Transverse colon (tissue), 4 donors: ENCODE measurements around the gene NMU.

Source experiments
- CTCF ChIP-seq, 5 experiments: fragments of 200-600 bp in 3 of 5; fragments of 450-650 bp in 2 of 5; sonication (generic) in 3 of 5; IDR thresholded peaks; 1 replicate in 2 of 5; 2 replicates in 3 of 5; pipeline ENCODE4 v1.5.1; 2016 to 2017; ENCODE audit warnings: antibody characterized with exemption in 5 of 5, inconsistent platforms in 3 of 5, mild to moderate bottlenecking in 2 of 5, moderate library complexity in 1 of 5
- EP300 ChIP-seq: sonication (generic); formaldehyde crosslinking; IDR thresholded peaks from one replicate; pipeline ENCODE4 v1.6.1; 2017; ENCODE audit warnings: antibody characterized with exemption, low read depth
- POLR2A ChIP-seq: fragments of 450-650 bp; IDR thresholded peaks from one replicate; pipeline ENCODE4 v1.6.1; 2016; ENCODE audit warnings: antibody characterized with exemption, mild to moderate bottlenecking, moderate library complexity
- POLR2AphosphoS5 ChIP-seq, 3 donors: sonication (generic); formaldehyde crosslinking; IDR thresholded peaks; one replicate each; pipeline ENCODE4 v1.6.1; 2016; ENCODE audit warnings: antibody characterized with exemption in 3 of 3

GRCh38 chr4:55575513-55575912 lies 60.6 kb downstream of the NMU start:
- TF ChIP-seq CTCF (IDR thresholded peaks at IDR 0.05): no peak
- no peak for TF ChIP-seq POLR2AphosphoS5 (IDR thresholded peaks at IDR 0.05)
- TF ChIP-seq POLR2A: no peak
- TF ChIP-seq EP300: no peak
